ENCODE measurements around the gene ARIH2.

DNA sequence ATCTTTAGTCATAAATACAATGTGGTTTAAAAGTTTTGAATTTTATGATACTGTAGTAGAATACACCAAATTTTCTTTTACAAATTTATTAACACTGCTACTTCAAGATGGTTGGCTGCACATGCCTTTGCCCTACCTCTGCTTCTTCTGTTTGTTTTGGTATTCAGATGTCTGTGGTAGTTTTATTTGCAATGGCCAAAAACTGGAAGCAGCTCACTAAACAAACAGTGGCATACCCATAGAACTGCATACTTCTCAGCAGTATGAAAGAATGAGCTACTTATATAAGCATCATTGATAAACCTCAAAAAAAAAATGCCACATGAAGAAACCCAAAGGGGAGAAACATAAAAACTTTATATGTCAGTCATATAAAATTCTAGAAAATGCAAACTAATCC lies 19.5 kb downstream of the ARIH2 start:
- no peak for TF ChIP-seq GATA3 (IDR thresholded peaks at IDR 0.05; ENCODE audit: low read depth, low read length)
- no peak for TF ChIP-seq GATA2 (IDR thresholded peaks at IDR 0.05; ENCODE audit: low read depth, low read length)
